Measurements from ENCODE around the gene IQGAP1. TPM values are rescaled to one million over a fixed set of nuclear protein-coding genes. Genes with fewer than 3 reads are reported as not detected.

The IQGAP1 gene
- total RNA-seq, 1 experiment from 2014 or later, result 72.4 TPM

GRCh38 chr15:90379263-90379662 is 8.8 kb upstream of the IQGAP1 start:
- Histone ChIP-seq H2BK20ac (ENCODE audit: low read depth, low read length, poor library complexity, severe bottlenecking) (no peak overlapping the region), H2BK5ac (ENCODE audit: insufficient read length, low read length) (no peak overlapping the region), H3K27me3 (ENCODE audit: insufficient read depth, low read length) (no peaks in the 10 kb centered on the region), H3K79me1 (ENCODE audit: insufficient read depth, low read depth, low read length, poor library complexity, severe bottlenecking) (no peaks in the 10 kb centered on the region), H3T11ph (ENCODE audit: low read length) (no peak overlapping the region), H4K91ac (ENCODE audit: insufficient read length, low read depth, low read length) (no peak overlapping the region), H2AFZ (ENCODE audit: low read length) (no peak overlapping the region), H2BK12ac (ENCODE audit: insufficient read length, low read depth, low read length) (no peak overlapping the region), H3K79me2 (ENCODE audit: insufficient read depth, low read length) (no peaks in the 10 kb centered on the region), H3K4me2 (ENCODE audit: insufficient read depth, insufficient read length, low read length) (no peak overlapping the region), H3K4ac (ENCODE audit: low read depth, low read length) (no peak overlapping the region), H3K4me1 (ENCODE audit: insufficient read depth, low read length) (no peaks in the 10 kb centered on the region), H3K23me2 (ENCODE audit: insufficient read length, low read depth, low read length, poor library complexity, severe bottlenecking) (no peaks in the 10 kb centered on the region), H3K23ac (ENCODE audit: insufficient read length, low read depth, low read length) (no peak overlapping the region), H4K8ac (replicated peaks; ENCODE audit: insufficient read length, low read depth, low read length) (no peak overlapping the region), H4K5ac (ENCODE audit: insufficient read length, low read depth, low read length) (no peak overlapping the region), H3K14ac (ENCODE audit: insufficient read depth, low read length) (no peak overlapping the region), H2BK15ac (ENCODE audit: low read depth, low read length) (no peak overlapping the region), H2BK120ac (ENCODE audit: low read depth, low read length, poor library complexity, severe bottlenecking) (no peak overlapping the region), H2AK5ac (ENCODE audit: insufficient read length, low read length) (no peak overlapping the region), H3K9ac (ENCODE audit: extremely low read depth, insufficient read length, low read length) (no peak overlapping the region), H3K27ac (ENCODE audit: insufficient read length, low read depth, low read length) (no peak overlapping the region), H3K9me3 (ENCODE audit: control insufficient read depth, low read depth, low read length) (no peaks in the 10 kb centered on the region), H3K56ac (ENCODE audit: insufficient read length, low read depth, low read length) (no peak overlapping the region), H3K18ac (ENCODE audit: insufficient read length, low read depth, low read length) (no peak overlapping the region), H4K20me1 (ENCODE audit: control insufficient read depth, insufficient read depth, insufficient read length) (no peaks in the 10 kb centered on the region)
- Mint-ChIP-seq H3K27me3 (ENCODE audit: low read depth) (no peaks in the 10 kb centered on the region), H3K9me3 (peaks cover 13 to 16% of the 10 kb centered on the region in 2 experiments), H3K27ac (no peak overlapping the region), H3K4me1 (no peaks in the 10 kb centered on the region), H3K36me3 (ENCODE audit: insufficient read depth in 1 of 3, low read depth in 3 of 3) (peaks cover 2 to 10% (median 5%) of the 10 kb centered on the region in 3 experiments; a peak in 5 of 7 replicates), H3K4me3 (no peak overlapping the region)
- no peak for DNase-seq
- WGBS (ENCODE audit: extremely low coverage, insufficient read length, low lambda C conversion rate), result no CpG with 5 or more reads among the region's 3 CpGs
- no peak for TF ChIP-seq CTCF (conservative IDR thresholded peaks at IDR 0.05)

All from H9 (cell line).